Measurements from ENCODE around the gene NDUFS4. TPM values are rescaled to one million over a fixed set of nuclear protein-coding genes. Genes with fewer than 3 reads are reported as not detected.

NDUFS4 gene
- total RNA-seq, 1 experiment from 2014 or later = 92.9 TPM

- no peak overlapping the region for H2AFZ ChIP-seq (ENCODE audit: low read length)
- H4K5ac ChIP-seq (ENCODE audit: insufficient read length, low read depth, low read length) = no peak overlapping the region
- Mint-ChIP-seq H3K27me3 (ENCODE audit: low read depth) (no peaks in the 10 kb centered on the region), H3K27ac (no peak overlapping the region), H3K9me3 (no peaks in the 10 kb centered on the region), H3K4me3 (no peak overlapping the region), H3K4me1 (no peaks in the 10 kb centered on the region), H3K36me3 (ENCODE audit: insufficient read depth in 1 of 3, low read depth in 3 of 3) (no peaks in the 10 kb centered on the region; a peak in 1 of 7 replicates)
- no peak overlapping the region for H3T11ph ChIP-seq (ENCODE audit: low read length)
- no peak overlapping the region for H3K9ac ChIP-seq (ENCODE audit: extremely low read depth, insufficient read length, low read length)
- WGBS (ENCODE audit: extremely low coverage, insufficient read length, low lambda C conversion rate) = no CpG with 5 or more reads among the region's 4 CpGs
- no peaks in the 10 kb centered on the region for H3K27me3 ChIP-seq (ENCODE audit: insufficient read depth, low read length)
- no peak for TF ChIP-seq CTCF (conservative IDR thresholded peaks at IDR 0.05)
- no peak overlapping the region for H2AK5ac ChIP-seq (ENCODE audit: insufficient read length, low read length)
- no peaks in the 10 kb centered on the region for H4K20me1 ChIP-seq (ENCODE audit: control insufficient read depth, insufficient read depth, insufficient read length)
- H2BK20ac ChIP-seq (ENCODE audit: low read depth, low read length, poor library complexity, severe bottlenecking) = no peak overlapping the region
- no peak overlapping the region for H2BK120ac ChIP-seq (ENCODE audit: low read depth, low read length, poor library complexity, severe bottlenecking)
- H3K23ac ChIP-seq (ENCODE audit: insufficient read length, low read depth, low read length) = no peak overlapping the region
- H3K79me1 ChIP-seq (ENCODE audit: insufficient read depth, low read depth, low read length, poor library complexity, severe bottlenecking) = peaks cover 3% of the 10 kb centered on the region
- H3K18ac ChIP-seq (ENCODE audit: insufficient read length, low read depth, low read length) = no peak overlapping the region
- H3K4ac ChIP-seq (ENCODE audit: low read depth, low read length) = no peak overlapping the region
- no peak overlapping the region for H2BK15ac ChIP-seq (ENCODE audit: low read depth, low read length)
- H3K4me1 ChIP-seq (ENCODE audit: insufficient read depth, low read length) = 0 out of 2 replicates have a peak, but pooled peaks cover under 1% of the 10 kb centered on the region
- H4K91ac ChIP-seq (ENCODE audit: insufficient read length, low read depth, low read length) = no peak overlapping the region
- H3K14ac ChIP-seq (ENCODE audit: insufficient read depth, low read length) = no peak overlapping the region
- no peak overlapping the region for H2BK5ac ChIP-seq (ENCODE audit: insufficient read length, low read length)
- no peak overlapping the region for H3K56ac ChIP-seq (ENCODE audit: insufficient read length, low read depth, low read length)
- no peak overlapping the region for H3K27ac ChIP-seq (ENCODE audit: insufficient read length, low read depth, low read length)
- H2BK12ac ChIP-seq (ENCODE audit: insufficient read length, low read depth, low read length) = no peak overlapping the region
- H3K79me2 ChIP-seq (ENCODE audit: insufficient read depth, low read length) = peaks cover 5% of the 10 kb centered on the region; the same call in 1 of the 2 replicates
- no peaks in the 10 kb centered on the region for H3K23me2 ChIP-seq (ENCODE audit: insufficient read length, low read depth, low read length, poor library complexity, severe bottlenecking)
- no peaks in the 10 kb centered on the region for H3K9me3 ChIP-seq (ENCODE audit: control insufficient read depth, low read depth, low read length)
- no peak overlapping the region for H4K8ac ChIP-seq (replicated peaks; ENCODE audit: insufficient read length, low read depth, low read length)
- H3K4me2 ChIP-seq (ENCODE audit: insufficient read depth, insufficient read length, low read length) = no peak overlapping the region
- no peak for DNase-seq
Observed at GRCh38 chr5:53582225-53582624, 21.8 kb downstream of the NDUFS4 start.
